ENCODE data around the gene KIF26A. TPM values are rescaled to one million over a fixed set of nuclear protein-coding genes. Genes with fewer than 3 reads are reported as not detected.

The KIF26A gene
- total RNA-seq, 1 donor from 2014 or later: 7.0 TPM

- no peak for DNase-seq (ENCODE audit: low spot score, unreplicated experiment)
- H3K27me3 Mint-ChIP-seq: peaks cover 35% of the 10 kb centered on the region
- TF ChIP-seq CTCF (IDR thresholded peaks at IDR 0.05; ENCODE audit: unreplicated experiment): no peak
- peaks cover 5% of the 10 kb centered on the region for H3K4me1 Mint-ChIP-seq (ENCODE audit: low read depth)
- no peak overlapping the region for H3K27ac Mint-ChIP-seq
- H3K36me3 Mint-ChIP-seq (ENCODE audit: insufficient read depth): no peaks in the 10 kb centered on the region
- H3K9me3 Mint-ChIP-seq (ENCODE audit: low read depth): no peaks in the 10 kb centered on the region
- H3K4me3 Mint-ChIP-seq (ENCODE audit: low read depth): no peak overlapping the region
Observed at GRCh38 chr14:104142946-104143470, 4.6 kb downstream of the KIF26A start.

GRCh38 chr14:104143521-104144452 is 5.4 kb downstream of the KIF26A start:
- no peak overlapping the region for H3K4me3 Mint-ChIP-seq (ENCODE audit: low read depth)
- peaks cover 35% of the 10 kb centered on the region for H3K27me3 Mint-ChIP-seq
- H3K4me1 Mint-ChIP-seq (ENCODE audit: low read depth): peaks cover 10% of the 10 kb centered on the region
- no peaks in the 10 kb centered on the region for H3K9me3 Mint-ChIP-seq (ENCODE audit: low read depth)
- no peak for DNase-seq (ENCODE audit: low spot score, unreplicated experiment)
- H3K27ac Mint-ChIP-seq: no peak overlapping the region
- no peaks in the 10 kb centered on the region for H3K36me3 Mint-ChIP-seq (ENCODE audit: insufficient read depth)
- no peak for TF ChIP-seq CTCF (IDR thresholded peaks at IDR 0.05; ENCODE audit: unreplicated experiment)

- Mint-ChIP-seq H3K27me3 (peaks cover 32% of the 10 kb centered on the region), H3K4me3 (ENCODE audit: low read depth) (no peak overlapping the region), H3K9me3 (ENCODE audit: low read depth) (no peaks in the 10 kb centered on the region), H3K4me1 (ENCODE audit: low read depth) (peaks cover 12% of the 10 kb centered on the region), H3K36me3 (ENCODE audit: insufficient read depth) (no peaks in the 10 kb centered on the region), H3K27ac (no peak overlapping the region)
- no peak for TF ChIP-seq CTCF (IDR thresholded peaks at IDR 0.05; ENCODE audit: unreplicated experiment)
- no peak for DNase-seq (ENCODE audit: low spot score, unreplicated experiment)
Observed at GRCh38 chr14:104144453-104144790, 6.0 kb downstream of the KIF26A start.

GRCh38 chr14:104144911-104145825 is 6.8 kb downstream of the KIF26A start:
- DNase-seq (ENCODE audit: low spot score, unreplicated experiment): no peak
- Mint-ChIP-seq H3K4me3 (ENCODE audit: low read depth) (no peak overlapping the region), H3K36me3 (ENCODE audit: insufficient read depth) (no peaks in the 10 kb centered on the region), H3K4me1 (ENCODE audit: low read depth) (peaks cover 12% of the 10 kb centered on the region), H3K27me3 (peaks cover 29% of the 10 kb centered on the region), H3K27ac (no peak overlapping the region), H3K9me3 (ENCODE audit: low read depth) (no peaks in the 10 kb centered on the region)
- no peak for TF ChIP-seq CTCF (IDR thresholded peaks at IDR 0.05; ENCODE audit: unreplicated experiment)

Measured in progenitor cell of endocrine pancreas (in vitro differentiated cells).